HUES6 (cell line): ENCODE measurements around the gene WDFY2.

Experiments
- H3K27ac ChIP-seq: 2 replicates; pipeline ENCODE4 v1.7.0; 2013; ENCODE audit warnings: low read depth, mild to moderate bottlenecking, low read length, inconsistent platforms
- H3K27me3 ChIP-seq: 2 replicates; pipeline ENCODE4 v1.6.1; 2013; ENCODE audit warnings: low read length; ENCODE audit not compliant: control insufficient read depth, insufficient read depth
- H3K36me3 ChIP-seq: 2 replicates; pipeline ENCODE4 v1.6.1; 2013; ENCODE audit warnings: low read length; ENCODE audit not compliant: control insufficient read depth, insufficient read depth
- H3K4me1 ChIP-seq: 2 replicates; pipeline ENCODE4 v1.6.1; 2013; ENCODE audit warnings: low read length; ENCODE audit not compliant: control insufficient read depth, insufficient read depth
- H3K4me3 ChIP-seq: 2 replicates; pipeline ENCODE4 v1.5.1; 2013; ENCODE audit warnings: low read depth, low read length
- H3K9ac ChIP-seq: one replicate; pipeline ENCODE4 v1.6.1; 2013; ENCODE audit warnings: mild to moderate bottlenecking, low read length
- H3K9me3 ChIP-seq: 2 replicates; pipeline ENCODE4 v1.6.1; 2013; ENCODE audit warnings: low read depth, low read length; ENCODE audit not compliant: control insufficient read depth, insufficient read depth

WDFY2 gene

GRCh38 chr13:51674276-51674675, 90.0 kb downstream of the WDFY2 start:
- H3K36me3 ChIP-seq, result no peaks in the 10 kb centered on the region; the same call in 1 of the 2 replicates
- no peaks in the 10 kb centered on the region for H3K27me3 ChIP-seq
- H3K9ac ChIP-seq, result no peak overlapping the region
- no peaks in the 10 kb centered on the region for H3K9me3 ChIP-seq
- H3K27ac ChIP-seq, result no peak overlapping the region
- no peak overlapping the region for H3K4me3 ChIP-seq
- H3K4me1 ChIP-seq, result 0 out of 2 replicates have a peak, but pooled peaks cover 5% of the 10 kb centered on the region

- no peaks in the 10 kb centered on the region; the same call in 1 of the 2 replicates for H3K36me3 ChIP-seq
- H3K4me3 ChIP-seq, result no peak overlapping the region
- H3K27me3 ChIP-seq, result no peaks in the 10 kb centered on the region
- 0 out of 2 replicates have a peak, but pooled peaks cover 5% of the 10 kb centered on the region for H3K4me1 ChIP-seq
- no peak overlapping the region for H3K9ac ChIP-seq
- H3K9me3 ChIP-seq, result no peaks in the 10 kb centered on the region
- H3K27ac ChIP-seq, result no peak overlapping the region
Observed at GRCh38 chr13:51675385-51675784, 91.1 kb downstream of the WDFY2 start.

- H3K36me3 ChIP-seq, result no peaks in the 10 kb centered on the region; the same call in 1 of the 2 replicates
- no peak overlapping the region for H3K4me3 ChIP-seq
- H3K9ac ChIP-seq, result no peak overlapping the region
- no peaks in the 10 kb centered on the region for H3K27me3 ChIP-seq
- 0 out of 2 replicates have a peak, but pooled peaks cover 5% of the 10 kb centered on the region for H3K4me1 ChIP-seq
- H3K27ac ChIP-seq, result no peak overlapping the region
- H3K9me3 ChIP-seq, result no peaks in the 10 kb centered on the region
Observed at GRCh38 chr13:51675877-51676276, 91.6 kb downstream of the WDFY2 start.

- H3K4me1 ChIP-seq, result 0 out of 2 replicates have a peak, but pooled peaks cover 5% of the 10 kb centered on the region
- H3K27ac ChIP-seq, result no peak overlapping the region
- no peak overlapping the region for H3K4me3 ChIP-seq
- H3K9ac ChIP-seq, result no peak overlapping the region
- no peaks in the 10 kb centered on the region; the same call in 1 of the 2 replicates for H3K36me3 ChIP-seq
- no peaks in the 10 kb centered on the region for H3K9me3 ChIP-seq
- H3K27me3 ChIP-seq, result no peaks in the 10 kb centered on the region
Observed at GRCh38 chr13:51676739-51677138, 92.5 kb downstream of the WDFY2 start.

GRCh38 chr13:51678420-51678819, 94.2 kb downstream of the WDFY2 start:
- Histone ChIP-seq H3K27me3 (no peaks in the 10 kb centered on the region), H3K4me1 (peaks cover 7% of the 10 kb centered on the region; the same call in 1 of the 2 replicates), H3K4me3 (no peak overlapping the region), H3K36me3 (no peaks in the 10 kb centered on the region; the same call in 1 of the 2 replicates), H3K27ac (no peak overlapping the region), H3K9ac (no peak overlapping the region), H3K9me3 (no peaks in the 10 kb centered on the region)

GRCh38 chr13:51679616-51680015, 95.4 kb downstream of the WDFY2 start:
- Histone ChIP-seq H3K27ac (no peak overlapping the region), H3K27me3 (no peaks in the 10 kb centered on the region), H3K4me1 (peaks cover 5% of the 10 kb centered on the region; the same call in 1 of the 2 replicates), H3K9ac (no peak overlapping the region), H3K36me3 (no peaks in the 10 kb centered on the region; the same call in 1 of the 2 replicates), H3K9me3 (no peaks in the 10 kb centered on the region), H3K4me3 (no peak overlapping the region)

- no peak overlapping the region for H3K4me3 ChIP-seq
- no peaks in the 10 kb centered on the region for H3K9me3 ChIP-seq
- no peaks in the 10 kb centered on the region; the same call in 1 of the 2 replicates for H3K36me3 ChIP-seq
- H3K27ac ChIP-seq, result no peak overlapping the region
- peaks cover 5% of the 10 kb centered on the region; the same call in 1 of the 2 replicates for H3K4me1 ChIP-seq
- H3K27me3 ChIP-seq, result no peaks in the 10 kb centered on the region
- H3K9ac ChIP-seq, result no peak overlapping the region
Observed at GRCh38 chr13:51681037-51681678, 96.9 kb downstream of the WDFY2 start.

GRCh38 chr13:51682686-51683085, 98.4 kb downstream of the WDFY2 start:
- Histone ChIP-seq H3K4me3 (no peak overlapping the region), H3K4me1 (peaks cover 5% of the 10 kb centered on the region), H3K9me3 (no peaks in the 10 kb centered on the region), H3K9ac (no peak overlapping the region), H3K36me3 (no peaks in the 10 kb centered on the region; the same call in 1 of the 2 replicates), H3K27me3 (no peaks in the 10 kb centered on the region), H3K27ac (no peak overlapping the region)

GRCh38 chr13:51683597-51683996, 99.3 kb downstream of the WDFY2 start:
- H3K4me3 ChIP-seq, result no peak overlapping the region
- H3K4me1 ChIP-seq, result peaks cover 9% of the 10 kb centered on the region
- no peak overlapping the region for H3K27ac ChIP-seq
- no peaks in the 10 kb centered on the region for H3K27me3 ChIP-seq
- no peaks in the 10 kb centered on the region for H3K36me3 ChIP-seq
- H3K9ac ChIP-seq, result no peak overlapping the region
- no peaks in the 10 kb centered on the region for H3K9me3 ChIP-seq

- Histone ChIP-seq H3K4me3 (no peak overlapping the region), H3K27ac (no peak overlapping the region), H3K36me3 (no peaks in the 10 kb centered on the region), H3K4me1 (peaks cover 12% of the 10 kb centered on the region), H3K9ac (no peak overlapping the region), H3K9me3 (no peaks in the 10 kb centered on the region), H3K27me3 (no peaks in the 10 kb centered on the region)
Observed at GRCh38 chr13:51684076-51684475, 99.8 kb downstream of the WDFY2 start.

GRCh38 chr13:51687947-51688714, 103.9 kb downstream of the WDFY2 start:
- Histone ChIP-seq H3K27me3 (no peaks in the 10 kb centered on the region), H3K36me3 (no peaks in the 10 kb centered on the region), H3K9me3 (no peaks in the 10 kb centered on the region), H3K4me1 (peaks cover 18% of the 10 kb centered on the region), H3K27ac (no peak overlapping the region), H3K4me3 (no peak overlapping the region), H3K9ac (no peak overlapping the region)
